ENCODE results near the gene KCNIP1.

GRCh38 chr5:170489199-170489598 is 14.6 kb upstream of the KCNIP1 start:
- TF ChIP-seq, protein P1, sequence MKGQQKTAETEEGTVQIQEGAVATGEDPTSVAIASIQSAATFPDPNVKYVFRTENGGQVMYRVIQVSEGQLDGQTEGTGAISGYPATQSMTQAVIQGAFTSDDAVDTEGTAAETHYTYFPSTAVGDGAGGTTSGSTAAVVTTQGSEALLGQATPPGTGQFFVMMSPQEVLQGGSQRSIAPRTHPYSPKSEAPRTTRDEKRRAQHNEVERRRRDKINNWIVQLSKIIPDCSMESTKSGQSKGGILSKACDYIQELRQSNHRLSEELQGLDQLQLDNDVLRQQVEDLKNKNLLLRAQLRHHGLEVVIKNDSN (IDR thresholded peaks at IDR 0.05; ENCODE audit: borderline replicate concordance, extremely low read length, insufficient read depth, low read depth, low read length): no peak
- TF ChIP-seq STAT1 (conservative IDR thresholded peaks at IDR 0.05) (no peak), MYC (IDR thresholded peaks at IDR 0.05; ENCODE audit: insufficient read depth, insufficient read length, insufficient replicate concordance, low read length, severe bottlenecking) (no peak), SIX5 (IDR thresholded peaks at IDR 0.05; ENCODE audit: low read depth, low read length, severe bottlenecking) (no peak), NKRF (conservative IDR thresholded peaks at IDR 0.05) (no peak), POLR2AphosphoS5 (IDR thresholded peaks at IDR 0.05; ENCODE audit: low read length) (no peak), POLR2A (IDR thresholded peaks at IDR 0.05; ENCODE audit: low read depth, low read length) (no peak), ASH2L (IDR thresholded peaks at IDR 0.05; ENCODE audit: borderline replicate concordance, low read depth) (no peak), REST (IDR thresholded peaks at IDR 0.05; ENCODE audit: low read depth, low read length) (no peak), SRF (IDR thresholded peaks at IDR 0.05; ENCODE audit: low read depth in 2 of 2, low read length in 2 of 2) (no peak)
- TF ChIP-seq, protein P2, sequence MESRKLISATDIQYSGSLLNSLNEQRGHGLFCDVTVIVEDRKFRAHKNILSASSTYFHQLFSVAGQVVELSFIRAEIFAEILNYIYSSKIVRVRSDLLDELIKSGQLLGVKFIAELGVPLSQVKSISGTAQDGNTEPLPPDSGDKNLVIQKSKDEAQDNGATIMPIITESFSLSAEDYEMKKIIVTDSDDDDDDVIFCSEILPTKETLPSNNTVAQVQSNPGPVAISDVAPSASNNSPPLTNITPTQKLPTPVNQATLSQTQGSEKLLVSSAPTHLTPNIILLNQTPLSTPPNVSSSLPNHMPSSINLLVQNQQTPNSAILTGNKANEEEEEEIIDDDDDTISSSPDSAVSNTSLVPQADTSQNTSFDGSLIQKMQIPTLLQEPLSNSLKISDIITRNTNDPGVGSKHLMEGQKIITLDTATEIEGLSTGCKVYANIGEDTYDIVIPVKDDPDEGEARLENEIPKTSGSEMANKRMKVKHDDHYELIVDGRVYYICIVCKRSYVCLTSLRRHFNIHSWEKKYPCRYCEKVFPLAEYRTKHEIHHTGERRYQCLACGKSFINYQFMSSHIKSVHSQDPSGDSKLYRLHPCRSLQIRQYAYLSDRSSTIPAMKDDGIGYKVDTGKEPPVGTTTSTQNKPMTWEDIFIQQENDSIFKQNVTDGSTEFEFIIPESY (IDR thresholded peaks at IDR 0.05): no peak

All from GM12878 (cell line).